Prostate gland (tissue), 2 donors: Measurements from ENCODE around the gene URI1. TPM values are rescaled to one million over a fixed set of nuclear protein-coding genes. Genes with fewer than 3 reads are reported as not detected.

Experiments
- DNase-seq: peaks from one replicate; pipeline ENCODE4 v3.0.0-alpha.2; 2019; ENCODE audit warnings: low spot score
- H3K27ac ChIP-seq, 2 donors: fragments of 200-600 bp; sonication (generic); 2 replicates each; pipeline ENCODE4 v1.5.1; 2017 to 2019
- H3K27me3 ChIP-seq: fragments of 200-600 bp; sonication (generic); replicated peaks from 2 replicates; pipeline ENCODE4 v1.5.1; 2019; ENCODE audit not compliant: insufficient read depth
- H3K36me3 ChIP-seq, 2 donors: fragments of 200-600 bp; sonication (generic); 1 replicate in 1 of 2; 2 replicates in 1 of 2; pipeline versions ENCODE4 v1.5.1 to v1.8.1; 2017 to 2019
- H3K4me1 ChIP-seq: fragments of 200-600 bp; sonication (generic); replicated peaks from 2 replicates; pipeline ENCODE4 v1.5.1; 2019
- H3K4me3 ChIP-seq, 2 donors: fragments of 200-600 bp; sonication (generic); 2 replicates each; pipeline ENCODE4 v1.5.1; 2017 to 2019
- H3K9me3 ChIP-seq: fragments of 200-600 bp; sonication (generic); 2 replicates; pipeline ENCODE4 v1.5.1; 2017
- CTCF ChIP-seq, 4 experiments: fragments of 200-600 bp in 2 of 4; fragments of 450-650 bp in 2 of 4; sonication (generic) in 2 of 4; IDR thresholded peaks; 1 replicate in 3 of 4; 2 replicates in 1 of 4; pipeline ENCODE4 v1.5.1; 2016 to 2019; ENCODE audit warnings: antibody characterized with exemption in 4 of 4, mild to moderate bottlenecking in 2 of 4, moderate library complexity in 2 of 4
- POLR2A ChIP-seq: fragments of 450-650 bp; IDR thresholded peaks from one replicate; pipeline ENCODE4 v1.6.1; 2016; ENCODE audit warnings: antibody characterized with exemption, mild to moderate bottlenecking
- POLR2AphosphoS5 ChIP-seq: sonication (generic); formaldehyde crosslinking; IDR thresholded peaks from one replicate; pipeline ENCODE4 v1.6.1; 2017; ENCODE audit warnings: antibody characterized with exemption
- WGBS: methylation state at CpG from one replicate; pipeline ENCODE4 v1.1.5; 2018; 5-methylcytosine and 5-hydroxymethylcytosine counted together
- intact Hi-C: fragments of 100-400 bp; cut with DNase I; formaldehyde crosslinking; loops from one replicate; pipeline ENCODE4 v1.14.2; 2022
- total RNA-seq, 2 donors: library from RNA; depleted of rRNA; stranded (reverse); fragments of >200 nt; gene quantifications; one replicate each; pipeline ENCODE4 v1.1.0, GENCODE V29; 2016

The URI1 gene
- total RNA-seq, 2 donors from 2014 or later = 48.2 to 71.0 TPM

GRCh38 chr19:30049846-30050667, 108.0 kb downstream of the URI1 start:
- WGBS = 47% methylated on average over 13 of the region's 13 CpGs
- Histone ChIP-seq H3K4me1 (no peaks in the 10 kb centered on the region), H3K27me3 (no peaks in the 10 kb centered on the region), H3K9me3 (no peaks in the 10 kb centered on the region), H3K36me3 (no peaks in the 10 kb centered on the region), H3K4me3 (no peak overlapping the region), H3K27ac (no peak overlapping the region)
- intact Hi-C loops = no loop called here
- TF ChIP-seq POLR2AphosphoS5 (no peak), CTCF (IDR thresholded peaks at IDR 0.05) (no peak), POLR2A (no peak)
- DNase-seq = no peak

- Histone ChIP-seq H3K4me1 (no peaks in the 10 kb centered on the region), H3K27ac (no peak overlapping the region), H3K27me3 (no peaks in the 10 kb centered on the region), H3K9me3 (no peaks in the 10 kb centered on the region), H3K4me3 (no peak overlapping the region), H3K36me3 (no peaks in the 10 kb centered on the region)
- WGBS = 91% methylated on average over 18 of the region's 18 CpGs
- TF ChIP-seq CTCF (IDR thresholded peaks at IDR 0.05) = no peak
- no peak for TF ChIP-seq POLR2AphosphoS5
- TF ChIP-seq POLR2A = no peak
- intact Hi-C loops = no loop called here
- DNase-seq = no peak
These were observed 110.4 kb downstream of the URI1 start for GRCh38 chr19:30052122-30053075.

GRCh38 chr19:30053558-30053957, 111.5 kb downstream of the URI1 start:
- H3K4me3 ChIP-seq = no peak overlapping the region
- DNase-seq = no peak
- no peaks in the 10 kb centered on the region for H3K4me1 ChIP-seq
- TF ChIP-seq CTCF (IDR thresholded peaks at IDR 0.05) = no peak
- no peak for TF ChIP-seq POLR2AphosphoS5
- no peak for TF ChIP-seq POLR2A
- WGBS = 87% methylated on average over 18 of the region's 18 CpGs
- no peaks in the 10 kb centered on the region for H3K9me3 ChIP-seq
- intact Hi-C loops = no loop called here
- no peaks in the 10 kb centered on the region for H3K27me3 ChIP-seq
- H3K27ac ChIP-seq = no peak overlapping the region
- H3K36me3 ChIP-seq = no peaks in the 10 kb centered on the region

GRCh38 chr19:30054210-30054609, 112.2 kb downstream of the URI1 start:
- H3K36me3 ChIP-seq = no peaks in the 10 kb centered on the region
- H3K9me3 ChIP-seq = no peaks in the 10 kb centered on the region
- intact Hi-C loops = no loop called here
- no peaks in the 10 kb centered on the region for H3K4me1 ChIP-seq
- 65% methylated on average over 2 of the region's 2 CpGs for WGBS
- TF ChIP-seq POLR2A = no peak
- TF ChIP-seq POLR2AphosphoS5 = no peak
- H3K27ac ChIP-seq = no peak overlapping the region
- no peaks in the 10 kb centered on the region for H3K27me3 ChIP-seq
- no peak overlapping the region for H3K4me3 ChIP-seq
- no peak for DNase-seq

- no peak for TF ChIP-seq CTCF (IDR thresholded peaks at IDR 0.05)
- TF ChIP-seq POLR2AphosphoS5 = no peak
- no peak for TF ChIP-seq POLR2A
- no peak for DNase-seq
- no peaks in the 10 kb centered on the region for H3K36me3 ChIP-seq
- H3K27ac ChIP-seq = no peak overlapping the region
- WGBS = 94% methylated on average over 2 of the region's 2 CpGs
- no peaks in the 10 kb centered on the region for H3K9me3 ChIP-seq
- no peak overlapping the region for H3K4me3 ChIP-seq
- no peaks in the 10 kb centered on the region for H3K4me1 ChIP-seq
- no peaks in the 10 kb centered on the region for H3K27me3 ChIP-seq
- intact Hi-C loops = no loop called here
These were observed 114.5 kb downstream of the URI1 start for GRCh38 chr19:30056580-30056979.
